Astrocyte of the cerebellum (primary cell): ENCODE data around the gene PKIG.
"Not testable (repeated sequence)": the region's sequence is repeated elsewhere in the genome, so short reads cannot be mapped to it uniquely, and the experiment has no call there.

Experiments
- DNase-seq: peaks from one replicate; pipeline ENCODE4 v3.0.0-alpha.2; 2011; ENCODE audit warnings: low read depth
- H3K4me3 ChIP-seq: 2 replicates; pipeline ENCODE4 v1.5.1; 2011; ENCODE audit warnings: mild to moderate bottlenecking, low read depth, low read length, moderate library complexity
- in situ Hi-C: cut with HindIII; loops from 2 replicates; pipeline ENCODE4 v1.10.0; 2017; ENCODE audit warnings: low sequenced_read_pairs
- TF ChIP-seq, protein P1 (sequence below): IDR thresholded peaks from 2 replicates; pipeline ENCODE4 v1.5.1; 2012; ENCODE audit warnings: low read length, low read depth, moderate library complexity, mild to moderate bottlenecking; ENCODE audit errors: missing control alignments

Gene PKIG

DNA sequence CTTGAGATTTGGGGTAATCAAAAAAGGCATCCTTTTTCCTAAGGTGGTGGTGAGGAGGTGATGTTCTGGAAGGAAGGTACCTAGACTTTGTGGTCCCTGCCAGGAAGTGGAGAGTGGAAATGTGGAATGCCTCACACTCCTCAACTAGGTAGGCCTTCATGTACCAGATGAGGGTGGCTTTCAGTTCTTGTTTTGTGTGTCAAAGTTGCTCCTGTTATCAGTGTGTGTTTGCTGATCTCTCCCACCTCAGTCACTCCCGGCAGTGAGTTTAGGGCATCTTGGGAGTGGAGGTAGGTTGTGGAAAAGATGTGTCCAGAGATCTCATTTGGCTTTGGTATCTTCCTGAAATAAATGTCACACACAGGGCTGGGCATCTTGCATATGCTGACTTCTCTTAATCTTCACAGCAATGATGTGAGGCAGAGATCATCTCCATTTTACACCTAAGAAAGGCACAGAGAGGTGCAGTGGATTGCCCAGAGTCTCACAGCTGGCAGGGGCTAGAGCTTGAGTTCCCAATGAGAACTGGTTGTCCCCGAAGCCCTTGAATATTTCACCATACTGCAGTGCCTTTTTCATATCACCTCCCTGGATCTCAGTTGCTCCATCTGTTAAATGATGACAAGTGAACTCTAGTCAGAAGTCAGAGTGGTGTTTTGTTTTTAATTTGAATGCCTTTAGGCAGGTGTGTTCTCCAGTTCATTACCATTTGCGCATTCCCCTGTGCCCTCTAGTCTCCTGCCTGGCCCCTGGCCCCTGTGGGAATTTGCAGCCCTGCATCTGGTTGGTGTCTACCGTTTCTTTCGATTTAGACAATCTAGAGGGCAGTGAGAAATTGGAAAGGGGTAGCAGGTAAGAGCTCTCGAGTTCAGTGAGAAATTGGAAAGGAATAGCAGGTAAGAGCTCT lies 2.9 kb downstream of the PKIG start:
- in situ Hi-C loops, result no loop called here
- DNase-seq, result no peak
- TF ChIP-seq, protein P1, sequence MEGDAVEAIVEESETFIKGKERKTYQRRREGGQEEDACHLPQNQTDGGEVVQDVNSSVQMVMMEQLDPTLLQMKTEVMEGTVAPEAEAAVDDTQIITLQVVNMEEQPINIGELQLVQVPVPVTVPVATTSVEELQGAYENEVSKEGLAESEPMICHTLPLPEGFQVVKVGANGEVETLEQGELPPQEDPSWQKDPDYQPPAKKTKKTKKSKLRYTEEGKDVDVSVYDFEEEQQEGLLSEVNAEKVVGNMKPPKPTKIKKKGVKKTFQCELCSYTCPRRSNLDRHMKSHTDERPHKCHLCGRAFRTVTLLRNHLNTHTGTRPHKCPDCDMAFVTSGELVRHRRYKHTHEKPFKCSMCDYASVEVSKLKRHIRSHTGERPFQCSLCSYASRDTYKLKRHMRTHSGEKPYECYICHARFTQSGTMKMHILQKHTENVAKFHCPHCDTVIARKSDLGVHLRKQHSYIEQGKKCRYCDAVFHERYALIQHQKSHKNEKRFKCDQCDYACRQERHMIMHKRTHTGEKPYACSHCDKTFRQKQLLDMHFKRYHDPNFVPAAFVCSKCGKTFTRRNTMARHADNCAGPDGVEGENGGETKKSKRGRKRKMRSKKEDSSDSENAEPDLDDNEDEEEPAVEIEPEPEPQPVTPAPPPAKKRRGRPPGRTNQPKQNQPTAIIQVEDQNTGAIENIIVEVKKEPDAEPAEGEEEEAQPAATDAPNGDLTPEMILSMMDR, result no peak
- no peak overlapping the region for H3K4me3 ChIP-seq

DNA sequence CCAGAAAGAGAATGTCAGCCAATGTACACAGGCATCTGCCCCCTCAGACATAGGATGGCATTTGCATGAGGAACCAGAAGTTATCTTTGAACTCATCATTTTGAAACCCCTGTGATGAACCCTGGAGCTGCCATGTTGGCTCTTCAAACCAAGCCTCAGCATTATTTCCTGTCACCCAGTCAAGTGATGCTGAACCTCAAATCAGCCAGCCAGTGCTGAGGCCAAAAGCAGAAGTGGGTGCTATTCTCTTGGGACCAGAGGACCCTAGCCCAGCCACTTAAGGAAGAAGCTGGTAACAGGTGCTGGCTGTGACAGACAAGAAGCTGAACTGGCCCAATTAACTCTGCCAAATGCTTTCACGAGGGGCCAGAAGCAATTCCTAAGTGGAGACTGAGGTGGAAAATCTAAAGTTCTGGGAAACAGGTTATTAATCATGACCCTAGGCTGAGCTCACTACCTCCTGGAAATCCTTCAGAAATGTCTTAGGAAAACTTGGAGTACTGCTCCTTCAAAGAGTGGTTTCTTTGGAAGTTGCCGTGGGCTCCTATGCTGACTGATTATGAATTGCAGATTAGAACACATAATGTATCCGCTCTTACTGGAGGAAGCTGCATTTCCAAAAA lies 4.0 kb downstream of the PKIG start:
- in situ Hi-C loops, result no loop called here
- DNase-seq, result no peak
- TF ChIP-seq, protein P1, result no peak
- no peak overlapping the region for H3K4me3 ChIP-seq

- in situ Hi-C loops, result no loop called here
- no peak overlapping the region for H3K4me3 ChIP-seq
- DNase-seq, result no peak
- TF ChIP-seq, protein P1, result no peak
These were observed 4.9 kb downstream of the PKIG start for GRCh38 chr20:44587035-44587980.

GRCh38 chr20:44588321-44588720 lies 5.9 kb downstream of the PKIG start:
- H3K4me3 ChIP-seq, in situ Hi-C loops, DNase-seq: not testable (repeated sequence)

DNA sequence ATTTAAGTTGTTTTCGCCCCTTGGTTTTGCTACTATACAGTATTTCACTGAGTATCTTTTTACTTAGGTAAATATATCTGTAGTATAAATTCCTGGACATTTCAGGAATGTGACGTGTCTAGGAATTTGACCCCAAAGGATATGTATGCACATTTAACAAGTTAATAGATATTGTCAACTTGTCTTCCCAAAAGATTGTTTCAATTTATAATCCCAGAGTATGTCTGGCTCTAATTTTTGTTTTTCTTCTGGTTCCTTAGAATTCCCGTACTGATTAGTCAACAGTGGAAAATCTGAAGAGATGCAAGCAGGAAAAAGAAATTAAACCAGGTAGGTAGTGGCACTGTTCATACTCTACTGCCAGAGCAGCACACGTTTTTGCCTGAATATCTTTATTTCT lies 7.2 kb downstream of the PKIG start:
- H3K4me3 ChIP-seq, result no peak overlapping the region
- TF ChIP-seq, protein P1, result no peak
- DNase-seq, result no peak
- in situ Hi-C loops, result no loop called here

DNA sequence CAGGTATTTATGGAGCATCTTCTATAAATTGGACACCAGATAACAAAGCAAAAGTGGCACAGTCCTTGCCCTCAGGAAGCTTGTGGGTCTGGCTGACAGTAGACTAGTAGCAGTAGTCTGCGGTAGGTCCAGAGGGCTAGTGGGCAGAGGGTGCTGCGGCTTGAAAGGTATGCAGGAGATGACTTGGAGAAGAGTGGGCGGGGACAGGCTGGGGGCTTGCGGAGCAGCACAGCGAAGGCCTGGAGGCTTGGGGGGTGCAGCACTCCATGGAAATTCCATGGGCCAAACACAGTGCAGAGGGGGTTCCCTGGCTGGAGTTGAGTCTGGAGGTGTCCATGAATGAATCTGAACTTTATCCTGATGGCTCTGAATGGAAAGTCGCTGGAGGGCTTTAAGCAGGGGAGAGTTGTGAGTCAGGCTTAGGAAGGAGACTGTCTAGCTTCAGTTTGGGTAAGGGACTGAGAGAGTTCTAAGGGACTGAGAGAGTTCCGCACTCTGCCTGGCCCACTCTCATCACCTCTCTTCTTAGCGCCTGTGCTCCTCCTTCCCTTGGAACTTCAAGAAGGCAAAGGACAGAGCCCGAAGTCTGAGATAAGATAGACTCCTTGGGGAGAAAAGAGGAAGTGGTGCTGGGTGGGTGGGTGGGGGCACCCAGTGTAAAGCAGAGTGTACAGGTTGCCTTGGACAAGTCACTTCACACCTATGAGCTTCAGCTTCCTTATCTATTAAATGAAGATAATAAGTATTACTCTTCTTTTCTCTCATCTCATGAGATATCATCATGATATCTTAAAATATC lies 8.8 kb downstream of the PKIG start:
- in situ Hi-C loops, result loop anchor here (5.0 kb wide), 1 partner anchor 39 kb away; no protein-coding TSS in a partner anchor
- H3K4me3 ChIP-seq, result no peak overlapping the region
- no peak for DNase-seq
- TF ChIP-seq, protein P1, result no peak
